Stimulated activated CD8-positive, alpha-beta memory T cell treated with anti-CD3 and anti-CD28 coated beads, Interleukin-4, amount 100 ng/mL, for 24 hours (primary cell): ENCODE results near the gene SLC35F3.
A peak's percentile ranks its signal among the peaks of the same experiment; 100 is the strongest.
"Not testable (repeated sequence)": the region's sequence is repeated elsewhere in the genome, so short reads cannot be mapped to it uniquely, and the experiment has no call there.

Source experiments
- DNase-seq: peaks from one replicate; pipeline ENCODE4 v3.0.0-alpha.2; 2020; ENCODE audit warnings: low read depth

The SLC35F3 gene

DNA sequence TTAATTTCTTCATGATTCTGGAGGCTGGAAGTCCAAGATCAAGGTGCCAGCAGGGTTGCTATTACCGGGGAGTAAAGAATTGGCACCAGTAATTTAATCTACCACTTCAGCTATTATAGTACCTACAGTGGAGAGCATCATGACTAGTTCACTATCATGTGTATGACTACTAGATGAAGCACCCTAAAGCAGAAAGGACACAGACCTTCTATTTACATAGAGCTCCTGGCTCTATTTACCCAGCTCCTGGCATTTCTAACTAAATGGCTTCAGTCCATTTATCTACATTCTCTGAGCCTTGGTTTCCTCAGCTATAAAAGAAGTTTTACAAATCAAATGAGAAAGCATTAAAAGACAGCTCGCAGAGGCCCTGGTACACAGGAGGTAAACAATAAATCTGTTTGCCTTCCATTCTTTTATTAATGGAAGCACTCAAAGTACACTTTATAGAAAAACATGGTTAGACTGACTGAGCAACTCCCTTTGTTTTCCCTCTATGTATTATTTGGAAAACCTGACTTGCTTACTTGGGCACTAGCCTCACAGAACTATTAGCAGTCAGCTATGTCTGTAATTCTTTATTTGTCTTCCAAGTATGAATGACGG, 203.0 kb downstream of the SLC35F3 start:
- DNase-seq = no peak

DNA sequence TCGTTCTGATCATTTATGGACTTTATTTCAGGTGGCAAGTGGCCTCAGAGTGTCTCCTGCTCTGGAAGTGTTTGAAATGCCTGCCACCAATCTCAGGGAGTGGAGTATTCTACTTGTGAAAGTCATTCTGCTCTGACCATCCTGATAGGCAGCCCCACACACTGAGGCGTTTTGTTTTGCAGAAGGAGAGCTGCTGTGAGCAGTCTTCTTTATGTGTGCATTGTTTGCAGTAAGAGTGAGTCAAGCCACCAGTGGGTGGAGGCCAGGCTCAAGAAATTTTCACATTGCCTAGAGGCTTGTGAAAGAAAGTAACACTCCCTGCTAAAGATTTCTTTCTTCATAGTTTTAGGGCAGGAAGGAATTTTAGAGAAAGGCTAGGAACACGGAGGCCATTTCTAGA, 204.4 kb downstream of the SLC35F3 start:
- DNase-seq = no peak

DNA sequence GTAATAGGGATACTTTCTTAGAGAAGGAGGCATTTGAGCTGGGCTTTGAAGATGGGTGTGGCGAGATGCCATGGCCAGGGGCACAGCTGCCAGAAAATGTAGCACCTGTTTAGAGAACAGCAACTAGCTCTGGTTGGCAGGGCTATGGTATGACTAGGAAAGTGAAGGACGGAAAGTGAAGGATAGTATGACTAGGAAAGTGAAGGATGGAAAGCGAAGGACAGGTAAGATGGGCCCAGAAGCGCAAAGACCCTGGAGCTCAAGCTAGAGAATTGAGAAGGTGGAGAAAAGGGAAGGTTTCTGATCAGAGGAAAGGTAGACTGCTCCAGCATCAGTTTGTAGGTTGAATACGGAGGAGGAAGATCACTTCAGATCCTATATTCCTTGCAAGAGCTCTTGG, 205.4 kb downstream of the SLC35F3 start:
- no peak for DNase-seq

DNA sequence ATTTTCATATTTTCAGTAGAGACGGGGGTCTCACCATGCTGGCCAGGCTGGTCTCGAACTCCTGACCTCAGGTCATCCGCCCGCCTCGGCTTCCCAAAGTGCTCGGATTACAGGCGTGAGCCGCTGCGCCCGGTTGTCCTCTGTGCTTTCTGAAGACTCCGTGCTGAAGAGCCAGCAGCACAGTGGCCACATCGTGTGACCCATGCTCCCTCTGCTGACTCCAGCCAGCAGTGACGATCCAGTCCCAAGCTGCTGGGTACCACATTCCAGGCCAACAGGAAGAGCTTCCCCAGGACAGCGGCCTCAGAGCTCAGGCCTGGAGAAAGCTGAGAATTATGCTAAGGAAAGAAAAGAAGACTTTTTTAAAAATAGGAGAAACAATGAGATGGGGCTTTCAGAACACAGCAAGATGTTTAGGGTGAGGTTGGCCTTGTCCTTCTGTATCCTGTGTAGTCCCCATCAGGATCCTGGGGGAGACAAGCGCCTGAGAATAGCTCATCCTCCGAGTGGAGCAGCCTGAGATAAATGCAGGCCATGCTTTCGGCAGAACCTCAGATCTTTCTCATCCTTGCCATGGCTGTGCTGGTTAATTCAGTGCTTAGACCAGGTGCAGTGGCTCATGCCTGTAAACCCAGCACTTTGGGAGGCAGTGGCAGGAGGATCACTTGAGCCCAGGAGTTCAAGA, 207.1 kb downstream of the SLC35F3 start:
- no peak for DNase-seq

DNA sequence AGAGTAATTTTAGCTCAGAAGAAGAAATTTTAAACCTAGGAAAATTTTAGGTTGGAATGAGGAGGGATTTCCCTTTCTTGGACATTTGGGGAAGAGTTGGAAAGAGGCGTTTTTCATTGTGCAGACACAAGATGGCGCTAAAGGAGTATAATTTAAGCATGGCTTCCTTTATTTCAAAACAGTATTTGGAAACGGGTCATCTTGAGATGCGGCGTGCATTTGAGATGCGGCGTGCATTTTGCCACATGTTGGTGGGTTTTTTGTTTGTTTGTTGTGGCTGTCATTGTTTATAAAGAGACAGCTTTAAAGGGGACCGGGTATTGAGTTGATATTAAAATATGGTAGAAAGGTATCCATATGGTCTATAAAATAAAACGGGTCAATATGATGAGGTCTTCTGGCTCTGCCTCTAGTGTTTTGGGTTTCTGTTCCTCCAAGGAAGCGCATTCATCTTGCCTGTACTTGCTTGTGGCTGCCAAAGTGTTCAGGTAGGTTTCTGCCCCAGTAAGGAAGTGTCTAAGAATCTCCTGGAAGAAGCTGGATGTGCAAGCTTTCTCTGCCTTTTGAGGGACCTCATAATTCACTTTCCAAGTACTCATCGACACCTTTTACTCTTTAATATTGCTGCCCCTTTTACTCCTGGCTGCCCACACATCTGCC, 210.3 kb downstream of the SLC35F3 start:
- no peak for DNase-seq

DNA sequence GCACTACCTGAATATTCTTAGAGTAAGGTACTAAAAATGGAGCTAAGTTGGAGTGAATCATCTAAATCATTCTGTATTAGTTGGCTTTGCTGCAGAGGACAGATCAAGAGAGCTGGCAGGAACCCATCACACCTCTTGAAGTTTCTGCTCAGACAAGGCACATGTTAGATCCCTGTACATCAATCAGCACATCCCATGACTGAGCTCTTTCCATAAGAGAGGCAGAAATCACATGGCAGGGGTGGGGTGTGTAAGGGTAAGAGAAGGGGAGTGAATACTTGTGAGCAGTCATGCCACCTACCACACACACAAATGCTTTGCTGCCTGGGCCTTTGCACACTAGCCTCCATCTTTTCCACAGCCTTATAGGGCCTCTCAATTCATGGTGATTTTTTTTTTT, 214.4 kb downstream of the SLC35F3 start:
- no peak for DNase-seq

DNA sequence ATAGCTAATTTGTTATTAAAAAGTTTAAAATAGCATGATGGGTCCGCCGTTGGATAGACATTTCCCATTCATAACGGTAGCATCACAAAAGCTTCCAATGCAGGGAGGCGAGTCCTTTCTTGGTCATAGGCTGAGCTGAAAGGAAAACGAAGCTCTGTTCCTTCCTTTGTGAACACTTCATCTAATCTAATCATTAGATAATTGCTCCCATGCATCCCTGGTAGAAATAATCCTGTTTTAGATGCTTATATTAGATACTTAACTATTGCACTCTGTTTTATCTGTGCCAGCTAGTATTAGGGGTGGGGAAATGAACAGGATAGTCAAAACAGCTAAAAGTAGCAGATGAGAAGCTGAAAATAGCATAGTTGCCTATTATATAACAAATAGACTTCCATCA, 215.0 kb downstream of the SLC35F3 start:
- no peak for DNase-seq

DNA sequence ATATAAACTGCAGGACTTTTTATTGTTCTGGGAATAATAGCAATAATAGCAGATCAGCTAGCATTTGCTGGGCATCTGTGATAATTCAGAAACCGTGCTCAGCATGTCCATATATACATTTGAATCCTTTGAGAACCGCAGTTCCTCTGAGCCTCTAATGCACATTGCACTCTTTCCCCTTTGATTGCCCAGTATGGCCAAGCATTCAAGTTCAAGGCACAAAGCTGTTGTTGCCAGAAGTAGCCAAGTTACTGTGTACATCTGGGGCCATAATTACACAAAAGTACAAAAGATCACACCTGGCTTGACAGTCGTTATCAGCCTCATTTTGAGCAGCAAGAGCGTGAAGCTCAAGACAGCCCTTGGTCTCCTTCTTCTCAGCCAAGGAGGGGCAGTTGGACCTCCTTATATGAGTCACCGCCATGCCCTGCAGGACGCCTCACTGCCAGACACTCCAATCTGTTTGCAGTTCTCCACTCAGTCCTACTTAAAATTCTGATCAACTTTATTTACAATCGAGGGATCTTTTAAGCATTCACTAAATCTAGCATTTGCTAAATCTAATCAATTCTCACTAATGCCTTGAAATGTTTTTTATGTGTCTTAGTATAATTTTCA, 216.0 kb downstream of the SLC35F3 start:
- DNase-seq = no peak

DNA sequence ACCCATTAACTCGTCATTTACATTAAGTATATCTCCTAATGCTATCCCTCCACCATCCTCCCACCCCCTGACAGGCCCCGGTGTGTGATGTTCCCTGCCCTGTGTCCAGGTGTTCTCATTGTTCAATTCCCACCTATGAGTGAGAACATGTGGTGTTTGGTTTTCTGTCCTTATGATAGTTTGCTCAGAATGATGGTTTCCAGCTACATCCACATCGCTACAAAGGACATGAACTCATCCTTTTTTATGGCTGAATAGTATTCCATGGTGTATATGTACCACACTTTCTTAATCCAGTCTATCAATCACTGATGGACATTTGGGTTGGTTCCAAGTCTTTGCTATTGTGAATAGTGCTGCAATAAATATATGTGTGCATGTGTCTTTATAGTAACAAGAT, 217.2 kb downstream of the SLC35F3 start:
- not testable (repeated sequence) for DNase-seq

DNA sequence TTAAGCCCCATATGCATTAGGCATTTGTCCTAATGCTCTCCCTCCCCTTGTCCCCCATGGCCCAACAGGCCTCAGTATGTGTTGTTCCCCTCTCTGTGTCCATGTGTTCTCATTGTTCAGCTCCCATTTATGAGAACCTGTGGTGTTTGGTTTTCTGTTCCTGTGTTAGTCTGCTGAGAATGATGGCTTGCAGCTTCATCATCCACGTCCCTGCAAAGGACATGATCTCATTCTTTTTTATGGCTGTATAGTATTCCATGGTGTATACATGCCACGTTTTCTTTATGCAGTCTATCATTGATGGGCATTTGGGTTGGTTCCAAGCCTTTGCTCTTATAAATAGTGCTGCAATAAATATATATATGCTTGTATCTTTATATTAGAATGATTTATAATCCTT, 218.1 kb downstream of the SLC35F3 start:
- not testable (repeated sequence) for DNase-seq

DNA sequence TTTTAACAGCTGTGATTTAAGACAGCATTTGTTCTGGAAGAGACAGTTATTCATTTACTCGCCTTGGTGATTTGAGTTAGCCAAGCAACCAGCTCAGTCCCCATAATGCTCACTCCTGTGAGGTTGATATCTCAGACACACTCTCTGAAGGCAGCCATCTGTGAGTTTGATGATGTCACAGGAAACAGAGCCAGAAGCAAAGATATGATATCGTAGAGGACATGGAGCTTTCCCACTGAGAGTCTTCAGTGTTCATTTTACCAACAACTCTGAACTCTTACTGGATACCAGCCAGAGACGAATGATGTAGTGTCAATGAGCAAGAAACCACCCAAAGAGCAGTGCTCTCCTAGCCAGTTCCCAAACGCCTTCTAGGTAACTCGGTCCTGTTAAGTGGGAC, 219.4 kb downstream of the SLC35F3 start:
- DNase-seq = no peak

DNA sequence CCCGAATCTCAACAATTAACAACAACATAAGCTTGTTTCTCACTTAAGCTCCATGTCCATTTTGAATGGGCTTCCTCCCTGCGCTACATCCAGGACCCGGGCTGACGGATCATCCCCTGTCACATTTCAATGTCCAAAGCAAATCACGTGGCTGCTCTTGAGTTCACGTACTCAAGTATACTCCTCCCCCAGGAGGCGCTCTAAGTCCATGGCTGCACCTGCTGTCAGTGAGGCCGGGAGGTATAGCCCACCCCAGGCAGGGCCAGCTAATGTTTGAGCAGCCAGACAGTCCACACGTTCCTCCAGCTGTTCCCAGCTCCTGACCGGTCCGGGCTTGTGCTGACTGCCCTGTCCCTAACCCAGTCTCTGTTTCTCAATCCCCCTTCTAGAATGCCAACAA, 220.8 kb downstream of the SLC35F3 start:
- peak; percentile 4 for DNase-seq

DNA sequence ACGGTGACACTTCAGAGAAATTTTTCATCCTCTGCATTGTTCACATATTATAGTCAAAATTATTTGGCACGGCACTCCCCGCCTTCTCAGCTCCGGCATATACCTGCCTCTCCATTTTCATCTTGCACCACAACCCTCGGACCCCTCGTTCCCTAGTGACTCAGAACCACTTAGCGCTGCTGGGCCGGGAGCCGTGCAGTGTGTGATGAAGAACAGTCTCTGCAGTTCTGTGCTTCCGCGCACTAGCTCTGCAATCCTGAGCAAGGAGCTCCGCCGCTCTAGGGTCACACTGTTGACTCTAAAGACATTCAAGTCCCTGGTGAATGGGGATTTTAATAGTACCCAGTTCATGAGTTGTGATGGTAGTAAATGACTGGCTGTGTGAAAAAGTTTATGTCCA, 221.2 kb downstream of the SLC35F3 start:
- no peak for DNase-seq

DNA sequence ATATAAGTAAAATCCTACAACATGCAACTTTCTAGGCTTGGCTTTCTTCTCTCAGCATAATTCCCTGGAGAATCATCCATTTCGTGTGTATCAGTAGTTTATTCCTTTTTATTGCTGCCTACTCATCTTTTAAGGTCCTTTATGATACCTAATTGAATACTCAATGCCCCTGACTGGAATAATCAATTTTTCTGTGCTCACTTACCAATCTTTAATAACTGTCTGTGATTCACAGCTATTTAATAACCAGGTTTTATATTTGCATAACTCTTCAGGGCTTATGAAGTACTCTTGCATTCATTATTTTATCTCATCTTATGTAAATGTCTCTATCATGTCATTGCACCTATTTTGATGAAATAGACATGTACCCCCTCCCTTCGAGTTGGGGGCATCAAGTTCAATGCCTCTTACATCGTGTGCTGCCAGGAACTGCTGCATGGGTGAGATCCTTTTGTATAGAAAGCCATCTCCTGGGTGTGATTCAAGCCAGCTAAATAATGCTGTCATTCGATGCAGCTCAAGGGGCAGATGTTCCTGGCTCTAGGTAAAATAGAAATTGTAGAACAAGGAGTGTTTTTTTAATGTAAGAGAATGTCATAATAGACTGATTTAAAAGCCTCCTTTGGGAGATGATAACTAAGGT, 222.7 kb downstream of the SLC35F3 start:
- no peak for DNase-seq

DNA sequence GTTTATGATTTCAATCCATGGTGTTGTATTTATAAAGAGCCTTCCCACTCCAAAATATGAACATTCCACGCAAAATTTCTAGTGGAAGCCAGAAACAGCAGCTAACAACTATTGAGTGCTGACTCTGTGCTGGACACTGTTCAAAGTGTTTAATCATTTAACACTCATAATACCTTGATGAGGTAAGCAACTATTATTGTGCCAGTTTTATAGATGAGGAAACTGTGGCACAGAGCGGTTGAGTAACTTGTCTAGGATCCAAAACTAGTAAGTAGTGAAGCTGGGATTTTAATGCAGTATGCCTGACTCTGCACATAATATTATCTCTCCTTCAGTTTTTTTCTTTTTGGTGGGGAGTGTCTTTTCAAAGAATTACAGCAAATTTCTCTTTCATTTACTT, 228.3 kb downstream of the SLC35F3 start:
- DNase-seq = no peak

DNA sequence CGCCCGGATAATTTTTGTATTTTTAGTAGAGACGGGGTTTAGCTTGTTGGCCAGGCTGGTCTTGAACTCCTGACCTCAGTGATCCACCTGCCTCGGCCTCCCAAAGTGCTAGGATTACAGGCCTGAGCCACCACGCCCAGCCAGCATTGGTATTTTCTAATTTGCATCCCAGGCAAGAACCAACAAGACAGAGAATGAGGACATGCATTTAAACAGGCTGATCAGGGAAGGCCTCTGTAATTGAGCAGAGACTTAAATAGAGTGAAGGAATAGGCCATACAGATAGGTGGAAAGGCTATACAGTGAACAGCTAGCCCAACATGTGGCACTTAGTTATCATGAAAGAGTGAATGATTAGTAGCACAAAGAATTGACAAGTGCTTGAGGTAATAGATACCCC, 230.4 kb downstream of the SLC35F3 start:
- DNase-seq = no peak

DNA sequence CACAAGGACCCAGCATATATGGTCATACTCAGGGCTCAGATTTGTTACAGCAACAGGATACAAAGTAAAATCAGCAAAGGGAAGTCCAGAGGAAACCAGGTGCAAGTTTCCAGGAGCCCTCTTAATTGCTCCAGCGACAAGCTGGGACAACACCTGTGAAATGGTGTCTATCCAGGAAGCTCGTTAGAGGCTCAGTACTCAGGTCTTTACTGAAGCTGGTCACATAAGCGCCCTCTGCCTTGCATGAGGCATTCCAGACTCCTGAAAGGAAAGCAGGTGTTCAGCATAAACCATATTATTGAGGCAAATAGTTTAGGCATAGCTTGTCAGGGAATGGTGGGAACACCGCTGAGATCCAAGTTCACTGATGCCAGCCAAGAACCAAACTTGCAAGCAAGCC, 231.0 kb downstream of the SLC35F3 start:
- DNase-seq = no peak

DNA sequence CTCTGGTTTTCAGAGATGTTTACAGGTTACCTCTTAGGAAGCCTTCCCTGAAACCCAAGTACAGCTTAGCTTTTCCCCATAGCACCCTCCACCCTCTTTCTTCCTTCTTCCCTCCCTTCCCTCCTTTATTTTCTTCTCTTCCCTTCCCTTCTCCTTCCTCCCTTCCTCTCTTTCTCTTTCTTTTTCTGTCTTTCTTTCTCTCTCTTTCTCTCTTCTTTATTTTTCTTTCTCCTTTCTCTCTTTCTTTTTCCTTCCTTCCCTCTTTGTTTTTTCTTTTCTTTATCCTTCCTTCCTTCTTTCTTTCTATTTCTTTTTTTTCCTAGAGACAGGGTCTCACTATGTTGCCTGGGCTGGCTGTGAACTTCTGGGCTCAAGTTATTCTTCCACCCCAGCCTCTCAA, 231.6 kb downstream of the SLC35F3 start:
- DNase-seq = no peak

DNA sequence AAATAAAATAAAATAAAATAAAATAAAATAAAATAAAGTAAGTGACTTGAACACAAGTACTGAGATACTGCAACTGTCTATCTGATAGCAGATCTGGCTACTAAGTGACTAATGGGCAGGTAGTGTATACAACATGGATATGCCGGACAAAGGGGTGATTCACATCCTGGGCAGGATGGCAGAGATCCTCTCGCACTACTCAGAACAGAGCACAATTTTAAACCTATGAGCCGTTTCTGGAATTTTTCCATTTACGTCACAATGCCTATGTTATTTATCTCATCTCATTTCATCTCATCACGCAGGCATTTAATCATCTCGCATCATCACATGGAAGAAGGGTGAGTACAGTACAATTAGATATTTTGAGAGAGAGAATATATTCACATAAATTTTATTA, 235.5 kb downstream of the SLC35F3 start:
- DNase-seq = no peak

DNA sequence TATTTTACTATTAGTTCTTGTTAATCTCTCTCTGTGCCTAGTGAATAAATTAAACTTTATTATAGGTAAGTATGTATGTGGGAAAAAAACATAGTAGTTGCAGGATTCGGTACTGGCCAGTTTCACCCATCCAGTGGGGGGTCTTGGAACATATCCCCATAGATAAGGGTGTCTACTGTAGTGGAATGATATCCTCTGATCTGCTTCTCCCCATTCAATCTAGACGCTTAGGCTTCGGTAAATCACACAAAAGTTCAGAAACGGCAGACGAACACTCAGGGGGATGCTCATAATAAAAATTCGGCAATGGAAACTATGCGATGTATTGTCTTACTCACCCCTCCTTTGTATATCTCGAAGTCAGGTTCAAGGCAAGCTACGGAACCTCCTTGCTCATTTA, 235.9 kb downstream of the SLC35F3 start:
- no peak for DNase-seq

DNA sequence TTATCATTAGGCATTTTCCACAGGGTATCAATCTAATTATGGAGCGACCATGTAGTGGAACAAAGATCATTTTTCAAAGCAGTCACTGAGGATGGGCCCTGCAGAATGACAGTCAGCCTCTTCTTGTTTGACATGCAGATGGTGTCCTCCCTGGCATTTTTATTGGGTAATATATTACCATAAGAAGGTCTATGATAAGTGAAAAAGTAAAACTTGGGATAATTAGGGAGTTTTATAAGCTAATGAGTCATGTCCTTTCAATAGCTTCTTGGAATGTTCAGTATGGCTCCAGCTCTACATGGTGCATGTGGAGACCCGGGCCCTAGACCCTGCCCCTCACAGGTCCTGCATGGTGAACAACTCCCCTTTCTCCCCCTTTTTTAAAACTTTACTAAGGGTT, 236.5 kb downstream of the SLC35F3 start:
- DNase-seq = no peak

DNA sequence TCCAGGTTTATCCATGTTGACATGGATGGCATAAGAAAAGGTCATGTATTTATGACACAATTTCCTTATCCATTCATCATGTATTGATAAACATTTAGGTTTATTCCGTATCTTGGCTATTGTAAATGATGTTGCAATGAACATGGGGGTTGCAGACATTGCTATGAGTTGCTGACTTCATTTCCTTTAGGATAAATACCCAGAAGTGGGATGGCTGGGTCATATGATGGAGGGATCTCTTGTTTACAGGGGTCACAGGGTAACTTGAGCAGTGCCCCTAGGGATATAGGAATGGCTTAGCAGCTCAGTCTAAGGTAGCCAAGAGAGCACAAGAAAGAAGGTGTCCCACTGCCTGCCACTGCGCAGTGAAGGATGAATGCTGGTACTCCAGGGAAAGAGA, 239.2 kb downstream of the SLC35F3 start:
- DNase-seq = no peak

DNA sequence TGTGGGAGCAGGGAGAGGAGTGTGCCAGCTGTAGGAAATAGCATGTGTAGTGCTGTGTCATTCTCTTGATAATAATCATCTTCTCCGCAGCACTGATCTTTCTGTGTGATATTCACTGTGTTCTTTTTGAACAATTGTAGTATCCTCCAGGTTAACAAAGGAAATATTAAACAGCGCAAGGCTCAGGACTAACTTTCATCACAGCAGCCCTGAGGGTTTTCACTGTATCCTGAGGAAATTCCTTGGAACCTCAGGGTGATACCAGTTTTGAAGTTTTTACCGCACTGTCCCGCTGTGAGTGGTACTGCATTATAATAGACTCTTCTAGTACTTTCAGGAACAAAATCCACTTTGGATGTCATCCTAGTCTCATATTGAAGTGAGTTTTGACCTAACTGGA, 240.4 kb downstream of the SLC35F3 start:
- DNase-seq = no peak
